GM23248 (cell line): ENCODE results near the gene PHLPP1. TPM values are rescaled to one million over a fixed set of nuclear protein-coding genes. Genes with fewer than 3 reads are reported as not detected.

Experiments used
- DNase-seq: peaks from one replicate; pipeline ENCODE4 v3.0.0-alpha.2; 2015
- H2AFZ ChIP-seq: fragments of 200-600 bp; sonication (generic); 2 replicates; pipeline ENCODE4 v1.6.1; 2016; ENCODE audit warnings: antibody characterized with exemption
- H3F3A ChIP-seq: fragments of 200-600 bp; sonication (generic); 2 replicates; pipeline ENCODE4 v1.6.1; 2016; ENCODE audit warnings: mild to moderate bottlenecking, antibody characterized with exemption, mixed run types; ENCODE audit not compliant: insufficient read depth
- H3K27ac ChIP-seq: fragments of 200-600 bp; sonication (generic); 2 replicates; pipeline ENCODE4 v1.5.1; 2016; ENCODE audit warnings: mild to moderate bottlenecking
- H3K27me3 ChIP-seq: fragments of 200-600 bp; sonication (generic); replicated peaks from 2 replicates; pipeline ENCODE4 v1.6.1; 2016; ENCODE audit warnings: mild to moderate bottlenecking; ENCODE audit not compliant: insufficient read depth
- H3K36me3 ChIP-seq: fragments of 200-600 bp; sonication (generic); 2 replicates; pipeline ENCODE4 v1.6.1; 2016; ENCODE audit warnings: low read depth, mild to moderate bottlenecking
- H3K4me1 ChIP-seq: fragments of 200-600 bp; sonication (generic); 2 replicates; pipeline ENCODE4 v1.6.1; 2016; ENCODE audit warnings: mild to moderate bottlenecking; ENCODE audit not compliant: insufficient read depth
- H3K4me2 ChIP-seq: fragments of 200-600 bp; sonication (generic); one replicate; pipeline ENCODE4 v1.6.1; 2016; ENCODE audit warnings: mild to moderate bottlenecking; ENCODE audit not compliant: unreplicated experiment
- H3K4me3 ChIP-seq: fragments of 200-600 bp; sonication (generic); 2 replicates; pipeline ENCODE4 v1.5.1; 2016; ENCODE audit warnings: mild to moderate bottlenecking
- H3K79me2 ChIP-seq: fragments of 200-600 bp; sonication (generic); 2 replicates; pipeline ENCODE4 v1.6.1; 2016; ENCODE audit warnings: mild to moderate bottlenecking; ENCODE audit not compliant: insufficient read depth
- H3K9ac ChIP-seq: fragments of 200-600 bp; sonication (generic); 2 replicates; pipeline ENCODE4 v1.6.1; 2016; ENCODE audit warnings: mild to moderate bottlenecking
- H3K9me2 ChIP-seq: fragments of 200-600 bp; sonication (generic); 2 replicates; pipeline ENCODE4 v1.6.1; 2016; ENCODE audit warnings: mixed run types, mild to moderate bottlenecking, moderate library complexity; ENCODE audit not compliant: insufficient read depth
- H3K9me3 ChIP-seq: fragments of 200-600 bp; sonication (generic); one replicate; pipeline ENCODE4 v1.6.1; 2017; ENCODE audit warnings: low read depth
- H4K20me1 ChIP-seq: fragments of 200-600 bp; sonication (generic); 2 replicates; pipeline ENCODE4 v1.6.0; 2016; ENCODE audit not compliant: insufficient read depth
- EZH2 ChIP-seq: fragments of 200-600 bp; sonication (generic); IDR thresholded peaks from 2 replicates; pipeline ENCODE4 v1.6.1; 2018; ENCODE audit warnings: antibody characterized with exemption, mild to moderate bottlenecking; ENCODE audit not compliant: insufficient read depth, poor library complexity, severe bottlenecking
- EZH2phosphoT487 ChIP-seq: fragments of 200-600 bp; sonication (generic); IDR thresholded peaks from 2 replicates; pipeline ENCODE4 v1.6.1; 2018; ENCODE audit warnings: antibody characterized with exemption, moderate library complexity, mild to moderate bottlenecking, low read depth; ENCODE audit not compliant: insufficient read depth
- WGBS, 2 experiments: methylation state at CpG; one replicate each; pipeline ENCODE4 v1.1.6; 2015 to 2017; ENCODE audit warnings: low lambda C conversion rate in 2 of 2, low coverage in 1 of 2; ENCODE audit errors: missing lambda C conversion rate in 2 of 2; 5-methylcytosine and 5-hydroxymethylcytosine counted together
- in situ Hi-C: fragments of 300-500 bp; cut with MboI; formaldehyde crosslinking; loops from 2 replicates; pipeline ENCODE4 v1.15.0; 2020
- polyA plus RNA-seq: library from polyadenylated mRNA; unstranded; fragments of >200 nt; fragmentation: Nextera tagmentation; extraction: Ambion mirVana; gene quantifications from 2 replicates; pipeline ENCODE4 v1.2.1, GENCODE V29; 2016
- total RNA-seq: library from RNA; depleted of rRNA; stranded (reverse); fragments of >200 nt; shearing (Covaris generic); gene quantifications from 2 replicates; pipeline ENCODE4 v1.2.3, GENCODE V29; 2014

The PHLPP1 gene
- total and polyA plus RNA-seq, 2 experiments from 2014 or later = 1.1 to 6.8 TPM

GRCh38 chr18:63016270-63016669 is 300.9 kb downstream of the PHLPP1 start:
- Histone ChIP-seq H3K27ac (no peak overlapping the region), H3K4me1 (no peaks in the 10 kb centered on the region), H3K4me3 (no peak overlapping the region), H3K79me2 (no peaks in the 10 kb centered on the region), H3K36me3 (no peaks in the 10 kb centered on the region), H3K9me3 (no peaks in the 10 kb centered on the region), H3K27me3 (peaks cover 31% of the 10 kb centered on the region; the same call in 1 of the 2 replicates), H3K9ac (no peak overlapping the region), H4K20me1 (no peaks in the 10 kb centered on the region), H3K9me2 (no peaks in the 10 kb centered on the region), H2AFZ (no peak overlapping the region), H3F3A (no peaks in the 10 kb centered on the region), H3K4me2 (no peak overlapping the region)
- 0 to 1% methylated on average over 4 of the region's 4 CpGs for WGBS, 2 experiments
- peak; percentile 82 for DNase-seq
- no peak for TF ChIP-seq EZH2
- TF ChIP-seq EZH2phosphoT487 = no peak
- in situ Hi-C loops = loop anchor here (5.0 to 25.0 kb wide), 2 partner anchors 306 to 821 kb away; no protein-coding TSS in a partner anchor

GRCh38 chr18:63017076-63017475 is 301.7 kb downstream of the PHLPP1 start:
- Histone ChIP-seq H3K9me3 (no peaks in the 10 kb centered on the region), H3K4me3 (no peak overlapping the region), H3K36me3 (no peaks in the 10 kb centered on the region), H3K27ac (no peak overlapping the region), H3K79me2 (no peaks in the 10 kb centered on the region), H3F3A (no peaks in the 10 kb centered on the region), H4K20me1 (no peaks in the 10 kb centered on the region), H3K4me2 (no peak overlapping the region), H3K27me3 (peaks cover 32% of the 10 kb centered on the region; the same call in 1 of the 2 replicates), H3K9me2 (no peaks in the 10 kb centered on the region), H3K9ac (no peak overlapping the region), H2AFZ (no peak overlapping the region), H3K4me1 (no peaks in the 10 kb centered on the region)
- 35 to 41% methylated on average over 2 of the region's 2 CpGs for WGBS, 2 experiments
- in situ Hi-C loops = loop anchor here (5.0 to 25.0 kb wide), 2 partner anchors 305 to 820 kb away; no protein-coding TSS in a partner anchor
- TF ChIP-seq EZH2phosphoT487 = no peak
- no peak for TF ChIP-seq EZH2
- no peak for DNase-seq

GRCh38 chr18:63017977-63018376 is 302.6 kb downstream of the PHLPP1 start:
- H3K4me3 ChIP-seq = no peak overlapping the region
- no peak overlapping the region for H3K4me2 ChIP-seq
- no peaks in the 10 kb centered on the region for H3K4me1 ChIP-seq
- H3K27me3 ChIP-seq = peaks cover 32% of the 10 kb centered on the region; the same call in 1 of the 2 replicates
- no peaks in the 10 kb centered on the region for H3K9me3 ChIP-seq
- in situ Hi-C loops = loop anchor here (5.0 to 25.0 kb wide), 2 partner anchors 304 to 819 kb away; no protein-coding TSS in a partner anchor
- no peak overlapping the region for H3K9ac ChIP-seq
- H3K36me3 ChIP-seq = no peaks in the 10 kb centered on the region
- H3K27ac ChIP-seq = no peak overlapping the region
- DNase-seq = no peak
- no peaks in the 10 kb centered on the region for H4K20me1 ChIP-seq
- TF ChIP-seq EZH2phosphoT487 = no peak
- TF ChIP-seq EZH2 = no peak
- no peaks in the 10 kb centered on the region for H3F3A ChIP-seq
- no peaks in the 10 kb centered on the region for H3K79me2 ChIP-seq
- H3K9me2 ChIP-seq = no peaks in the 10 kb centered on the region
- no peak overlapping the region for H2AFZ ChIP-seq

GRCh38 chr18:63022429-63023022 is 307.2 kb downstream of the PHLPP1 start:
- H3K27me3 ChIP-seq = peaks cover 18% of the 10 kb centered on the region; the same call in 1 of the 2 replicates
- no peaks in the 10 kb centered on the region for H4K20me1 ChIP-seq
- H3K9me2 ChIP-seq = no peaks in the 10 kb centered on the region
- H3K4me3 ChIP-seq = no peak overlapping the region
- in situ Hi-C loops = loop anchor here (25.0 kb wide), 1 partner anchor 815 kb away; no protein-coding TSS in a partner anchor
- H3K4me1 ChIP-seq = no peaks in the 10 kb centered on the region
- WGBS, 2 experiments = 72 to 75% methylated on average over 26 of the region's 26 CpGs
- no peak overlapping the region for H3K9ac ChIP-seq
- TF ChIP-seq EZH2 (no peak), EZH2phosphoT487 (no peak)
- no peak overlapping the region for H3K27ac ChIP-seq
- H3K4me2 ChIP-seq = no peak overlapping the region
- H3K36me3 ChIP-seq = no peaks in the 10 kb centered on the region
- no peaks in the 10 kb centered on the region for H3K79me2 ChIP-seq
- no peaks in the 10 kb centered on the region for H3F3A ChIP-seq
- peak; percentile 4 for DNase-seq
- no peak overlapping the region for H2AFZ ChIP-seq
- H3K9me3 ChIP-seq = no peaks in the 10 kb centered on the region
